NCI-H2107 treated with DMSO at 0.1 percent for 48 hours (cell line): ENCODE measurements around the gene SNRNP27.
A peak's percentile ranks its signal among the peaks of the same experiment; 100 is the strongest.
"Not testable (repeated sequence)": the region's sequence is repeated elsewhere in the genome, so short reads cannot be mapped to it uniquely, and the experiment has no call there.

Source experiments
- DNase-seq: peaks from one replicate; lab custom pipeline; 2025; ENCODE audit not compliant: unreplicated experiment; lab: John Stamatoyannopoulos, UW

Gene SNRNP27, protein sequence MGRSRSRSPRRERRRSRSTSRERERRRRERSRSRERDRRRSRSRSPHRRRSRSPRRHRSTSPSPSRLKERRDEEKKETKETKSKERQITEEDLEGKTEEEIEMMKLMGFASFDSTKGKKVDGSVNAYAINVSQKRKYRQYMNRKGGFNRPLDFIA

GRCh38 chr2:69893684-69894551 lies at the start of gene SNRNP27:
Gene SNRNP27, plus strand, starts transcription at chr2:69893956. Its CDS starts 29 bp downstream, at chr2:69893985.
- DNase-seq, result peak; percentile 40

DNA sequence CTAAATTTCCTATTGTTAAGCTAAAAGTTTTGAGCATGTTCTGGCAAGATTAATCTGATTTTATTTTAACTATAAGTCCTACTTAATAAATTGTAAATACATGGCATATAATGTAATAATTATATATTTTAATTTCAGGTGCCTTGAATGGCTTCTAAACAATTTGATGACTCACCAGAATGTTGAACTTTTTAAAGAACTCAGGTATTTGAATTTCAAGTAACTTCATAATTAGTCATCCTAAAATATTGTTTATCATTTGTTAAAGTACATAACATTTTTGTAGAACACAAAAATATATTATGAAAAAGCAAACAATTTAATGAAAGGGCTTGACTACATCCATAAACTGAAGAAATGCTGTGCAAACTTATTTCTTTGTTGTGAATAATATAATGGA lies 49.8 kb upstream of the SNRNP27 start:
- DNase-seq, result no peak

- DNase-seq, result no peak
Measured at GRCh38 chr2:69844560-69844959, 49.2 kb upstream of the SNRNP27 start.

DNA sequence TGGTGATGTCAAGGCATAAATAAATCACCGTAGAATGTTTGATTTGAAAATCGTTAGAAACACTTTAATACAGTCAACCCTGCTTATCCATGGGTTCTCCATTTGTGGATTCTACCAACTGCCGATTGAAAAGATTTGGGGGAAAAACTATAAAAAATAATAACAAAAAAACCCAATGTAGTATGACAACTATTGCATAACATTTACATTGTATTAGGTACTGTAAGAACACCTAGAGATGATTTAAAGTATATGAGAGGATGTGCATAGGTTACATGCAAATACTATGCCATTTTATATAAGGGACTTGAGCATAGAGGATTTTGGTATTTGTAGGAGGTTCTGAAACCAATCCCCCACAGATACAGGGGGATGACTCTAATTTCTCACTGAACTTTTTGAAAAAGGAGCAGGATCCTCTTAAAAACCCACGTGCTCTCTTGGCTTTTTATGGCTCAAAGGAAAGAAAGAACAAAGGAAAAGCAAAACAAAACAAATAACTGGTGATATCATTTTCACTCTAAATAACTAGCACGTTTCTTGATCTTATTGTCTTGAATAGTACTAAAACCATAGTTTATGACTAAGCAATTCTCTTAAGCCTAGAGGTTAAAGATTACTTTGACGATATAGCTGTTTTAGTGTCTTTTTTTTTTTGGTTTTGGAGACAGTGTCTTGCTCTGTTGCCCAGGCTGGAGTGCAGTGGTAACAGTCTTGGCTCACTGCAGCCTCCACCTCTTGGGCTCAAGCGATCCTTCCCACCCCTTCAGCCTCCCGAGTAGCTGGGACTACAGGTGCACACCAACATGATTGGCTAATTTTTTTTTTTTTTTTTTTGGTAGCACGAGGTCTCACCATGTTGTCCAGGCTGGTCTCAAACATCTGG lies 47.3 kb upstream of the SNRNP27 start:
- DNase-seq, result no peak

DNA sequence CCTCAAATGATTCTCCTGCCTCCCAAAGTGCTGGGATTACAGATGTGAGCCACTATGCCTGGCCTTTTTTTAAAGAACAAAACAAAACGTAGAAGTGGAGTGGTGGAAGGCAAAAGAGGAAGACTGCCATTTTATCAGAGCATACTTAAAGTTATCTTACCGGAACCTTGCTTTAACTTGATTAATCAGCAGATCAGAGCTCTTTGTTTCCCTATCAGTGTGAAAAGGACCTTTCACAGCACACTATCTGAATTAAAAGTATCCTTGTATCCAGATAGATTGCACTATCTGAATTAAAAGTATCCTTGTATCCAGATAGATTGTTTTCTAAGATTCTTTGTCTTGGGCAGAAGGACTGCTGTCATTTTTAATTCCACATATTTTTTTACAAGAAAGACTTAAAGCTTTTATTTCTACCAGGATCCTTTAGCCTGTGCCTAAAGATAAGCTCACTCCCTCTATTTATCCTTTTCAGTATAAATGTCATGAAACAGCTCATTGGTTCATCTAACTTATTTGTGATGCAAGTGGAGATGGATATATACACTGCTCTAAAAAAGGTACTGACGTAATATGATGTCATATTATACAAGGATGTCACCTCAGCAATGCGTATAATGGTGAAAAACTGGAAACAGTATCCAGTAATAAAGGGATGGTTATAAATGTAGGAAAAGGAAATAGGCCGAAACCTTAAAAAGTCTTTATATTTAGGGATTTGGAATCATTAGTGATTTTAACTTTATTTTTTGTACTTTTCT lies 46.5 kb upstream of the SNRNP27 start:
- no peak for DNase-seq

- DNase-seq, result no peak
Measured at GRCh38 chr2:69848186-69848790, 45.5 kb upstream of the SNRNP27 start.

GRCh38 chr2:69858261-69858660 lies 35.5 kb upstream of the SNRNP27 start:
- no peak for DNase-seq

GRCh38 chr2:69863298-69863697 lies 30.5 kb upstream of the SNRNP27 start:
- no peak for DNase-seq

DNA sequence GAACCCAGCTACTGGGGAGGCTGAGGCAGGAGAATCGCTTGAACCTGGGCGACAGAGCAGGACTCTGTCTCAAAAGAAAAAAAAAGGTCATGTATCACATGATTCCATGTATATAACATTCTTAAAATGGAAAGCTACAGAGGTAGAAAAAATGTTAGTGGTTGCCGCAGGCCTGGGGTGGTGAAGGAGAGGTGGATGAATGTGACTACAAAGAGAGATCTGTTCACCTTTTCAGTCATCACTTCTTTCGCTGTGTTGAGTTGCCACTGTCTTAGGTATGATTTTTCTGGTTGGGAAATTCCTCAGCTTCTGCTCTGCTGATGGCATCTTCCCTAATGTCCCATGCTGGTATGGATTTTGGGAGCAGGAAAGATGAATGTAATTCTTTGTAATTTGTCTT lies 5.3 kb upstream of the SNRNP27 start:
- DNase-seq, result no peak

- DNase-seq, result no peak
Measured at GRCh38 chr2:69889302-69889701, 4.5 kb upstream of the SNRNP27 start.

DNA sequence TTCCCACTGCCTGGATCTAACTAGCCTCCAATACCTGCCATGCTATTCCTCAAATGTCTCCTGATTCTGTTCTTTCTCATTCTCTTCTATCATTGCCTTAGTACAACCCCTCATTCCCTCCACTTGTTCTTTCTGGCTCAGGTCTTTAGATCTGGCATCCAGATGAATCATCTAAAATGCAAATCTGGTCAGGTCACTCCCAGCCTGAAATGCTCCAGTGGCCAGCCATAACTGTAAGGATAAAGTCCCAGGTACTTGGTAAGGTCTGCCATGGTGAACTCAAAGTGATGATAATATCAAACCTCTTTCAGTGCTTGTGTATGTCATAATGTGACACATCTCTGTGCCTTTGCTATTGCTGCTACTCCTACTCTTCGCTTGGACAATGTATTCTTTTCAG lies 2.9 kb upstream of the SNRNP27 start:
- DNase-seq, result no peak

GRCh38 chr2:69892838-69893424 lies 825 bp upstream of the SNRNP27 start:
- not testable (repeated sequence) for DNase-seq

GRCh38 chr2:69894737-69895136 lies 981 bp downstream of the SNRNP27 start:
- DNase-seq, result not testable (repeated sequence)

DNA sequence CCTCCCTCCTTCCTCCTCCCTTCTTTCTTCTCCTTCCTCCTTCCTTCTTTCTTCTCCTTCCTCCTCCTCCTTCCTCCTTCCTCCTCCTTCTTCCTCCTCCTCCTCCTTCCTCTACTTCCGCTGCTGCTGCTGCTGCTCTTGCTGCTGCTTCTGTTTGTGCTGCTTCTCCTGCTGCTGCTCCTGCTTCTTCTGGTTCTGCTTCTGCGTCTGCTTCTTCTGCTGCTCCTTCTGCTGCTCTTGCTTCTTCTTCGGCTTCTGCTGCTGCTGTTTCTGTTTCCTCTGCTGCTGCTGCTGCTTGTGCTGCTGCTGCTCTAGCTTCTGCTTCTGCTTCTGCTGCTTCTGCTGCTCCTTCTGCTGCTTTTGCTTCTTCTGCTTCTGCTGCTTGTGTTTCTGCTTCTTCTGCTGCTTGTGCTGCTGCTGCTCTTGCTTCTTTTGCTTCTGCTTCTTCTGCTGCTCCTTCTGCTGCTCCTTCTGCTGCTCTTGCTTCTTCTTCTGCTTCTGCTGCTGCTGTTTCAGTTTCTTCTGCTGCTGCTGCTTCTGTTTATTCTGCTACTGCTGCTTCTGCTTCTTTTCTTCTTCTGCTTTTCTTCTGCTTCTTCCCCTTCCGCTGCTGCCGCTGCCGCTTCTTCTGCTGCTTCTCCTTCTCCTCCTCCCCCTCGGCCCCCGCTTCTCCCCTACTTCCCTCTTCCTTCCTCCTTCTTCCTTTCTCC lies 8.6 kb downstream of the SNRNP27 start:
- DNase-seq, result no peak

DNA sequence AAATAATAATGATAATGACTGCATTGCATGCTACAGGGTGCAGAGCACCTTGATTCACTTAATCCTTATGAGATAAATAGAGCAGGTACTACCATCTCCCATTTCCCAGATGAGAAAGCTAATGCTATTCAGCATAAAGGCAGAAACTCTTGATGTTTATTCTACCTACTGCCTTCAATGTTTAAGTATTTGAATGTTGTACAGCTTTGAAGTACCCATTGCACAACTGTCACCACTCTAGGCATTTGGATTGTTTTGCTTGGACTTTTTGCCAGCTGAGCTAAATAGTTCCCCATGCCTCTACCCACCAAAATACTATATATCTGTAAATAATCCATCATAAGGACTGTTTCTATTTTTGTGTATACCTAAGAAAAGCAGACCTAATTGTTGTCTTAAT lies 13.5 kb downstream of the SNRNP27 start:
- DNase-seq, result no peak

DNA sequence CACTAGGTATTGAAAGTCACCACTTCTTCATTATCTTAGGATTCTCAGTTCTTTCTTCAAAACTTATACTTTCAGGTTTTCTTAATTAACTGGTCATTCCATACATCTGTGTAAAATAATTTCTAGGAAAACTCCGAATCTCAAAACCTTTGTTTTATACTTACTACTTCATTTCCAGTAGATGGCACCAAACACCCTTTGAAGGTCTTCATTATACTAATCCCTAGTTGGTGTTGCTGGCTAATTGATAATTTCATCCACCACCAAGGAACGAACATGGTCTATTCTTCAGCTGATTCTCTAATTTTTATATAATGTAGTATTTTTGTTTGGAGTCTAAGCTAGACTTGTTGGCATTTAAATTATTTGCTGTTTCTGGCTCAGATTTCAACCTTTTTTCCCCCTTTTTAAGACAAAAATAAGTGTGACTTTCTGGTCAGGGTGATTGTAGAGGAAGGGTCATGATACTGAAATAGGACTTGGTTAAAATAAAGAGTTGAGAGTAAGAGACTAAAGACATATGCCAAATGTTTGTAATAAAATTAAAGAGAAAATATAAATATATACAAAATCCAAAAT lies 18.3 kb downstream of the SNRNP27 start:
- DNase-seq, result peak; percentile 42

- peak; percentile 99 for DNase-seq
Measured at GRCh38 chr2:69914164-69914949, 20.6 kb downstream of the SNRNP27 start.
